ENCODE data around the gene PFKFB4.
A peak's percentile ranks its signal among the peaks of the same experiment; 100 is the strongest.

The PFKFB4 gene

GRCh38 chr3:48556796-48557626 lies at the start of gene PFKFB4:
TSS of gene PFKFB4 (minus strand) at chr3:48556803. CDS start at chr3:48556777, 26 bp downstream.
- peak; percentile 95 to 100 (median 99) for DNase-seq

GRCh38 chr3:48601622-48601994 lies 45.0 kb upstream of the PFKFB4 start:
- DNase-seq, result peak in 1 of 56 donors; percentile 18

GRCh38 chr3:48600711-48601621 lies 44.4 kb upstream of the PFKFB4 start:
- DNase-seq, result no peak

- no peak for DNase-seq
These were observed 43.1 kb upstream of the PFKFB4 start for GRCh38 chr3:48599509-48600285.

GRCh38 chr3:48599077-48599501 lies 42.5 kb upstream of the PFKFB4 start:
- no peak for DNase-seq

- no peak for DNase-seq
These were observed 41.9 kb upstream of the PFKFB4 start for GRCh38 chr3:48598323-48599076.

- no peak for DNase-seq
These were observed 40.8 kb upstream of the PFKFB4 start for GRCh38 chr3:48597408-48597800.

GRCh38 chr3:48596676-48597407 lies 40.2 kb upstream of the PFKFB4 start:
- no peak for DNase-seq

- DNase-seq, result no peak
These were observed 39.6 kb upstream of the PFKFB4 start for GRCh38 chr3:48596157-48596556.

- DNase-seq, result peak in 3 of 56 donors; percentile 33 to 71 (median 70)
These were observed 39.0 kb upstream of the PFKFB4 start for GRCh38 chr3:48595526-48596121.

GRCh38 chr3:48595075-48595525 lies 38.5 kb upstream of the PFKFB4 start, which contains the start of gene COL7A1:
TSS of gene COL7A1 (minus strand) at chr3:48595329. CDS start at chr3:48595159, 170 bp downstream.
- peak in 1 of 56 donors; percentile 70 for DNase-seq

GRCh38 chr3:48594417-48595049 lies 37.9 kb upstream of the PFKFB4 start:
- no peak for DNase-seq

- no peak for DNase-seq
These were observed 36.7 kb upstream of the PFKFB4 start for GRCh38 chr3:48593337-48593736.

- DNase-seq, result no peak
These were observed 36.0 kb upstream of the PFKFB4 start for GRCh38 chr3:48592519-48593087.

GRCh38 chr3:48591886-48592518 lies 35.4 kb upstream of the PFKFB4 start:
- no peak for DNase-seq

GRCh38 chr3:48591436-48591835 lies 34.8 kb upstream of the PFKFB4 start:
- no peak for DNase-seq

GRCh38 chr3:48588230-48588629 lies 31.6 kb upstream of the PFKFB4 start:
- DNase-seq, result no peak

- DNase-seq, result no peak
These were observed 31.1 kb upstream of the PFKFB4 start for GRCh38 chr3:48587686-48588085.

All from amygdala (tissue), 56 donors.